Upper lobe of right lung (tissue), 1 donor: ENCODE measurements around the gene OR10S1. TPM values are rescaled to one million over a fixed set of nuclear protein-coding genes. Genes with fewer than 3 reads are reported as not detected.

Experiments
- ATAC-seq: fragments of 200-7000 bp; cut with Tn5 transposase; one replicate; pipeline ENCODE4 v1.9.1; 2020; ENCODE audit warnings: mild to moderate bottlenecking, moderate library complexity
- DNase-seq: peaks from one replicate; pipeline ENCODE4 v3.0.0-alpha.2; 2020
- H3K27ac ChIP-seq: fragments of 200-600 bp; one replicate; pipeline ENCODE4 v1.8.0; 2022
- H3K27me3 ChIP-seq: fragments of 200-600 bp; one replicate; pipeline ENCODE4 v1.8.0; 2022; ENCODE audit warnings: mild to moderate bottlenecking
- H3K36me3 ChIP-seq: fragments of 200-600 bp; one replicate; pipeline ENCODE4 v1.8.0; 2022
- H3K4me1 ChIP-seq: fragments of 200-600 bp; one replicate; pipeline ENCODE4 v1.8.0; 2022
- H3K4me3 ChIP-seq: fragments of 200-600 bp; one replicate; pipeline ENCODE4 v1.8.0; 2022; ENCODE audit warnings: mild to moderate bottlenecking
- H3K9me3 ChIP-seq: fragments of 200-600 bp; one replicate; pipeline ENCODE4 v1.8.0; 2022
- intact Hi-C: fragments of 100-400 bp; cut with DNase I; formaldehyde crosslinking; loops from one replicate; pipeline ENCODE4 v1.11.0; 2022
- total RNA-seq: library from RNA; stranded (reverse); fragmentation: NEBNext Ultra II Directional; extraction: Animal tissue kit (Norgen Biotek cat#: 25700); gene quantifications from one replicate; pipeline ENCODE4 v1.2.1, GENCODE V29; 2021
- TF ChIP-seq, protein P1 (sequence below): fragments of 200-600 bp; IDR thresholded peaks from one replicate; pipeline ENCODE4 v1.8.0; 2022; ENCODE audit warnings: antibody characterized with exemption
- donor health status: DM: no; HTN: yes; CAD: no; lungs with severe emphysema.

Gene OR10S1
- total RNA-seq, 1 donor from 2014 or later, result not detected

DNA sequence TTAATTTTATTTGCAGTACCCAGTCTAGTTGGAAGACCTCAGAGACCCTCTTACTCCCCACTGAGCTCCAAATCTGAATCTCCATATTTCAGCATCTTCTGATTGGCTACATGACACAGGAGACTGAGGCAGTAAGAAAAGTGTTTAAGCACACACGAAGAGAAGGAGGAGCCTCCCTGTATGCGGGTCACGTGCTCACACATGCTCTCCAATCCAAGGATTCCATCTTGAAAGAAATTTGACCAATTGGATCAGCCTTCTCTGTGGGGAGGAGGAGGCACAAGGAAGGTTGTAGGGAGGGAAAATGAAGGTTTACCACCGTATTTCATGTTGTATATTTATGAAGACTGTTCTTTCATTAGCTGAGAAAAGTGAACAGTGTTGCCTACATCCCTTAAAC is 35.2 kb downstream of the OR10S1 start:
- ATAC-seq, result no peak
- Histone ChIP-seq H3K4me3 (no peak overlapping the region), H3K4me1 (no peaks in the 10 kb centered on the region), H3K27me3 (no peaks in the 10 kb centered on the region), H3K36me3 (no peaks in the 10 kb centered on the region), H3K27ac (no peak overlapping the region), H3K9me3 (no peaks in the 10 kb centered on the region)
- no peak for DNase-seq
- intact Hi-C loops, result no loop called here
- TF ChIP-seq, protein P1, sequence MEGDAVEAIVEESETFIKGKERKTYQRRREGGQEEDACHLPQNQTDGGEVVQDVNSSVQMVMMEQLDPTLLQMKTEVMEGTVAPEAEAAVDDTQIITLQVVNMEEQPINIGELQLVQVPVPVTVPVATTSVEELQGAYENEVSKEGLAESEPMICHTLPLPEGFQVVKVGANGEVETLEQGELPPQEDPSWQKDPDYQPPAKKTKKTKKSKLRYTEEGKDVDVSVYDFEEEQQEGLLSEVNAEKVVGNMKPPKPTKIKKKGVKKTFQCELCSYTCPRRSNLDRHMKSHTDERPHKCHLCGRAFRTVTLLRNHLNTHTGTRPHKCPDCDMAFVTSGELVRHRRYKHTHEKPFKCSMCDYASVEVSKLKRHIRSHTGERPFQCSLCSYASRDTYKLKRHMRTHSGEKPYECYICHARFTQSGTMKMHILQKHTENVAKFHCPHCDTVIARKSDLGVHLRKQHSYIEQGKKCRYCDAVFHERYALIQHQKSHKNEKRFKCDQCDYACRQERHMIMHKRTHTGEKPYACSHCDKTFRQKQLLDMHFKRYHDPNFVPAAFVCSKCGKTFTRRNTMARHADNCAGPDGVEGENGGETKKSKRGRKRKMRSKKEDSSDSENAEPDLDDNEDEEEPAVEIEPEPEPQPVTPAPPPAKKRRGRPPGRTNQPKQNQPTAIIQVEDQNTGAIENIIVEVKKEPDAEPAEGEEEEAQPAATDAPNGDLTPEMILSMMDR, result no peak

DNA sequence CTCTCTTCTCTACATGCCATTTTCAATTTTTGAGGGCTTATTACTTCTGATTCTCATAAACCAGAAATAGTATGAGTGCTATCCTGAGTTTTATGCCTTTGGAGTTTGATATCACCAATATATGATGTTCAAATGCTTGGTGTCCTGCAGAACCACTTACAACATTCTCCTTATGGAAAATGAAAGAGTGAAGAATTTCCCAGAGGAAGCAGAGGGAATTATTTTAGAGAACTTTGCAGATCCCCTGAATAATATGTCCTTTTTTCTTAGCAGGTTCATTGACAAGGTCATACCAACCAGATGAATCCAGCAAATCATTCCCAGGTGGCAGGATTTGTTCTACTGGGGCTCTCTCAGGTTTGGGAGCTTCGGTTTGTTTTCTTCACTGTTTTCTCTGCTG is 38.3 kb downstream of the OR10S1 start, which contains the start of gene OR4D5:
OR4D5 (plus strand) TSS at position 301 of the 400 bp plus-strand sequence; CDS start at position 301, 0 bp downstream.
- intact Hi-C loops, result no loop called here
- Histone ChIP-seq H3K4me1 (no peaks in the 10 kb centered on the region), H3K27me3 (no peaks in the 10 kb centered on the region), H3K9me3 (no peaks in the 10 kb centered on the region), H3K4me3 (no peak within 1 kb of the TSS), H3K36me3 (no peaks in the 10 kb centered on the region), H3K27ac (no peak within 1 kb of the TSS)
- no peak for DNase-seq
- ATAC-seq, result no peak
- TF ChIP-seq, protein P1, result no peak

Other genes starting within 250 kb of the OR10S1 start
- 9.6 TPM for gene ZNF202, start 236.1 kb downstream of the OR10S1 start, total RNA-seq
- gene OR6X1, start 223.3 kb downstream of the OR10S1 start, total RNA-seq, result not detected
- gene OR6M1, start 171.4 kb downstream of the OR10S1 start, total RNA-seq, result not detected
- gene TMEM225, start 92.1 kb downstream of the OR10S1 start, total RNA-seq, result not detected
- gene OR8D4, start 75.6 kb downstream of the OR10S1 start, total RNA-seq, result not detected
- gene OR4D5, start 38.2 kb downstream of the OR10S1 start, total RNA-seq, result not detected
- not detected for gene OR6T1, start 33.9 kb downstream of the OR10S1 start, total RNA-seq
- gene OR10G6, start 17.4 kb upstream of the OR10S1 start, total RNA-seq, result not detected
- not detected for gene OR10G4, start 35.2 kb upstream of the OR10S1 start, total RNA-seq
- gene OR10G9, start 45.2 kb upstream of the OR10S1 start, total RNA-seq, result not detected
- gene OR10G8, start 49.0 kb upstream of the OR10S1 start, total RNA-seq, result not detected
- not detected for gene OR10G7, start 63.5 kb upstream of the OR10S1 start, total RNA-seq
- 42.0 TPM for gene VWA5A, start 137.7 kb upstream of the OR10S1 start, total RNA-seq
- gene OR10D3, start 205.6 kb upstream of the OR10S1 start, total RNA-seq, result not detected